Dendritic cell treated with granulocyte-macrophage colony-stimulating factor and Interleukin-4, amounts not matched to agents 40 ng/mL and 50 ng/mL, for 4 days (primary cell): Measurements from ENCODE around the gene L2HGDH.

Experiments used
- H3K27ac Mint-ChIP-seq: one replicate; pipeline ENCODE4 v1.8.0; 2022; ENCODE audit warnings: mild to moderate bottlenecking, mixed read lengths
- H3K27me3 Mint-ChIP-seq: one replicate; pipeline ENCODE4 v1.8.0; 2022; ENCODE audit warnings: mild to moderate bottlenecking, mixed read lengths
- H3K36me3 Mint-ChIP-seq: one replicate; pipeline ENCODE4 v1.8.0; 2022; ENCODE audit warnings: low read depth, mixed read lengths
- H3K4me1 Mint-ChIP-seq: one replicate; pipeline ENCODE4 v1.8.0; 2022; ENCODE audit warnings: low read depth, mixed read lengths
- H3K4me3 Mint-ChIP-seq: one replicate; pipeline ENCODE4 v1.8.0; 2022; ENCODE audit warnings: mild to moderate bottlenecking, moderate library complexity, mixed read lengths
- H3K9me3 Mint-ChIP-seq: one replicate; pipeline ENCODE4 v1.8.0; 2022; ENCODE audit warnings: mixed read lengths
- intact Hi-C: fragments of 100-400 bp; cut with micrococcal nuclease; formaldehyde crosslinking; loops from one replicate; pipeline ENCODE4 v1.15.0; 2022

L2HGDH gene

DNA sequence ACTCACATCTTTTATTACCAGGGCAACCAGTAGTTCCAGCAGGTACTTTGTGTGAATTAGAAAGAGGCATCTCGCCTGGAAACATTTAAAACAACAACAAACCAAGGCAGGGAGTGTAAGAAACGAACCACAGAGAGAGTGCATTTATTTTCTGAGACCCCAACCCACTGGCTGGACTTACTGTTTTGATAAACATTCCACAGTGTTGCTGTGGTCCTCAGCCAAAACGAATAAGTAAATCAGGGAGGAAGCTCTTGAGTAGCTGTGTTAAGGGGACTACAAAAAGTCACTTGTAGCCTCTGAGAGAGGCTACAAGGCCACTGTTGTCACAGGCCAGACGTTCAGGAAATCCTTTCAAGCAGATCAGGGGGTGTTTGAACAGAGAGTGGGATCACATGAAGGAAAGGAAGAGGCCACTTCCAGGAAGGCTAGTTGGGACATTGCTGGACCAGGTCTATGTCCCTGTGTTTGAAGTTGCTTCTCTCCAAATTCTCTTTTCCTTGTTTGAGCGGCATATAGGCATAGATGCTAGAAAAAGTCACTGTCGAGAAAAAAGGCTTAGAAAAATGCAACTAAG, 33.9 kb upstream of the L2HGDH start:
- Mint-ChIP-seq H3K27ac (no peak overlapping the region), H3K27me3 (peaks cover 2% of the 10 kb centered on the region), H3K9me3 (no peaks in the 10 kb centered on the region), H3K4me3 (no peak overlapping the region), H3K4me1 (peaks cover 19% of the 10 kb centered on the region), H3K36me3 (no peaks in the 10 kb centered on the region)
- intact Hi-C loops, result loop anchor here (10.0 kb wide), 1 partner anchor 49 kb away; the partner anchor contains the start of gene CDKL1

DNA sequence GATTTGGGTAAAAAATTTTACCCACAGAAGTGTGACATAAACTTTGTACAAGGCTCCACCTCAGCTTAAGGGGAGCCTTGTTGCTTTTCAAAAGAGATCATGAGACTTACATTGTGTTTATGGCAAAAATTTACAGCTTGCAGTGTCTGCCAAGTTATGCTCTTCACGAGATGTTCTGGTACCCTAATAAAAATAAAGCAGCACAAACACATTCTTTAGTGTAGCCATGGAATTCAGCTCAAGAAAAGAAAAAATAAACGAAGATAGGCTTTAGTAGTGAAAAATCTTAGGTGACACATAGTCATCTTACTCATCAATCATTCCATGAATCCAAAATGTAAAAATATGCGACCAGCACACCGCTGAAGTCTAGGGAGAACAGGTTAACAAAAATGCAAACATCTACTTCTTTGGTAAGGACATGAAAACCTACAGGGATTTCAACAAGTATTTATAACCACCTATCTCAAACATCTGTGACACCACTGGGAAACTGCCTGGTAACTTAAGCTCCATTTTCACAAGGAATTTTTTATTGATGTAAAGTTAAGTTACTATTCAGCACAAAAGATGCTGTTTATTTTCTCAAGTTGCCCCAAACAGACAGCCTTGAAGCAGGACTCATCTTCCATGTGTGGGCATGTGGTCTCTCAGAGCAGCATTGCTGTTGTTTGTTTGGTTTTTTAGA, 33.0 kb upstream of the L2HGDH start:
- Mint-ChIP-seq H3K27ac (no peak overlapping the region), H3K4me3 (no peak overlapping the region), H3K4me1 (peaks cover 16% of the 10 kb centered on the region), H3K27me3 (peaks cover 2% of the 10 kb centered on the region), H3K36me3 (no peaks in the 10 kb centered on the region), H3K9me3 (no peaks in the 10 kb centered on the region)
- intact Hi-C loops, result loop anchor here (10.0 kb wide), 1 partner anchor 50 kb away; the partner anchor contains the start of gene CDKL1

DNA sequence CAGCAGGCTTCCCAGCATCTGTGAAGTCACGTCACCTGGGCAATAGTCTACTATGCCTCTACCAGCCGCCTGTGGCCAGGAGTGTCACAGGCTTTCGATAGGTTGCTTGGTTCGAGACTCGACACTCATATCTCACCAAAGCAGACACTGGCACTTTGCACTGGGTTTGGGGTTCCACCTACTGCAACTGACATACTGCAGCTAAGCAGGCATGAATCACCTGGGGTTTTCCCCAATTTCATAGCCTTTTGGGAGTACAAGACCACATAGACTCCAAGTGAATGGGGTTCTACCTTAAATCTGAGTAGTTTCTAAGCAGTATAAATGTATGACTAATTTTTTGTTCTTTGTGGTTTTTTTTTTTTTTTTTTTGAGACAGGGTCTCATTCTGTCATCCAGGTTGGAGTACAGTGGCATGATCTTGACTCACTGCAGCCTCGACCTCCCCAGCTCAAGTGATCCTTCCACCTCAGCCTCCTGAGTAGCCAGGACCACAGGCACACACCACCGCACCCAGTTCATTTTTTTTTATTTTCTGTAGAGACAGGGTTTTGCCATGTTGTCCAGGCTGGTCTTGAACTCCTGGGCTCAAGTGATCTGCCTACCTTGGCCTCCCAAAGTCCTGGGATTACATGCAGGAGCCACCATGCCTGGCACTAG, 32.2 kb upstream of the L2HGDH start:
- Mint-ChIP-seq H3K27me3 (no peaks in the 10 kb centered on the region), H3K4me3 (no peak overlapping the region), H3K36me3 (no peaks in the 10 kb centered on the region), H3K27ac (no peak overlapping the region), H3K4me1 (peaks cover 16% of the 10 kb centered on the region), H3K9me3 (no peaks in the 10 kb centered on the region)
- intact Hi-C loops, result loop anchor here (10.0 kb wide), 1 partner anchor 51 kb away; the partner anchor contains the start of gene CDKL1

DNA sequence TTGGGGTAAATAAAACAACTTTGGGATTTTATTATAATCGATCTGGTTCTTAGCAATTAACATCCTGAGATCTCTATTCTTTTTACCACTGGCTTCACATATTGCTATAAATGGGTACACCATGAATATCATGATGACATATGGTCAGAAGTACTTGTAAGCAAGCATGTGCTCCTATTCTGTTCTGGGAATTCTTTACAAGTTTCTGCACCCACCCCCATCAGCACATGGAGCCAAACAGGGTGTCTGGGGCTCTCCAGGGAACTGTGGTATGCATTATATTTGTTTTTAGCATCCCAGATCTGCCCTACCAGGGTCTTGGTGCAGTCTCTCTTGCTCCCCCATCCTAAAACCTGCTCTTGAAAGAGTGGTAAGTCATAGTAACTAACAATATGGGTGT, 31.4 kb upstream of the L2HGDH start:
- no peaks in the 10 kb centered on the region for H3K36me3 Mint-ChIP-seq
- no peak overlapping the region for H3K4me3 Mint-ChIP-seq
- peaks cover 16% of the 10 kb centered on the region for H3K4me1 Mint-ChIP-seq
- intact Hi-C loops, result loop anchor here (10.0 kb wide), 1 partner anchor 51 kb away; the partner anchor contains the start of gene CDKL1
- no peaks in the 10 kb centered on the region for H3K9me3 Mint-ChIP-seq
- no peaks in the 10 kb centered on the region for H3K27me3 Mint-ChIP-seq
- H3K27ac Mint-ChIP-seq, result no peak overlapping the region

DNA sequence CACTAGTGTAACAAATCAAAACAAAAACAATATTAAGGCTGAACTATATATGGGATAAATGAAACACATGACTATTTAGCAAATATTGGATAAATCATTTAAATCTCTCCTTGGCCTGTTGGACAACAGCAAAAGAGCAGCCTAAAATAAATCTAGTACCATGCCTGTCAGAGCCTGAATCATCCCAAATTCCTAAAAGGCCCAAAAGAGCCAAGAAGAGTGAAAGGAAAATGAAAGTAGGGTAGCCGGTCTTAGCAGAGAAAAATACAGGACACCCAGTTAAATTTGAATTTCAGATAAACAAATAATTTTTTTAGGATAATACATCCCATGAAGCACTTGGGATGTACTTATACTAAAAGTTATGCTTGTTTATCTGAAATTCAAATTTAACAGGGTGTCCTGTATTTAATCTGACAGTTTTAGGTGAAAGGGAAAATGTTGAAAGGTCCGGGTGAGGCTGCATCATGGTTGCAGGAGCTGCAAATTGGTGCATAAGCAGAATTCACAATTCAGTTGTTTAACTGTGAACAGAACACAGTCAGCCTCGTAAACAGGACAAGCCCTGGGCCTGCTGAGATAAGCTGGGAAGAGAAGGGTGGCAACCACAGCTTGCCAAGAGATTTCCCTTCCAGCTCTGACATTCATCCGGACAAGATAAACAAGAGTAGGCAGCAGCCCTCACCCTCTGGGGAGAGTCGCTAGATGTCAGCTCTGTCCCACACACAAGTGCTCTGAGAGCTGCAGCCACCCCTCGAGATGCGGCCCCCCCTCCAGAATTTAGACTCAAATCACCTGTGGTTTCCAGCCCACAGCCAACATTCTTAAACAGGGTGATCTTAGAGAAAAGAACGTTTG, 30.4 kb upstream of the L2HGDH start:
- Mint-ChIP-seq H3K4me3 (no peak overlapping the region), H3K9me3 (no peaks in the 10 kb centered on the region), H3K36me3 (no peaks in the 10 kb centered on the region), H3K27me3 (no peaks in the 10 kb centered on the region), H3K4me1 (peaks cover 11% of the 10 kb centered on the region), H3K27ac (no peak overlapping the region)
- intact Hi-C loops, result loop anchor here (10.0 kb wide), 1 partner anchor 52 kb away; the partner anchor contains the start of gene CDKL1

DNA sequence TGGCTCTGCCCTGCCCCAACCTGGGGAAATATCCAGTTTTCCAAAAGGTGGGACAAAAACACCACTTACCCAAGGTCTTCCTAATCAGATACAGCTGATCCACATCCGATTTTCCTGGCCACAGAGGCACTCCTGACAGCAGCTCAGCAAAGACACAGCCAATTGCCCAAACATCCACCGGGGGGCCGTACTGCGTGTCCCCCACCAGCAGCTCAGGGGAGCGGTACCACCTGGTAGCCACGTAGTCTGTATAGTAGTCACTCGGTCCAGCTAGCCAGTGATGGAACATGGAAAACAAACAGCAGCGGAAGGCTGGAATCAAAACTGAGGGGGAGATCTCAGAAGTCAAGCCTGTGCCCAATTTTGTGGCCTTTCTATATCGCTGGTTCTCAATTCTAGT, 28.9 kb upstream of the L2HGDH start:
- intact Hi-C loops, result loop anchor here (10.0 kb wide), 1 partner anchor 54 kb away; the partner anchor contains the start of gene CDKL1
- no peaks in the 10 kb centered on the region for H3K9me3 Mint-ChIP-seq
- H3K27ac Mint-ChIP-seq, result no peak overlapping the region
- no peaks in the 10 kb centered on the region for H3K27me3 Mint-ChIP-seq
- H3K4me3 Mint-ChIP-seq, result no peak overlapping the region
- no peaks in the 10 kb centered on the region for H3K36me3 Mint-ChIP-seq
- peaks cover 12% of the 10 kb centered on the region for H3K4me1 Mint-ChIP-seq

DNA sequence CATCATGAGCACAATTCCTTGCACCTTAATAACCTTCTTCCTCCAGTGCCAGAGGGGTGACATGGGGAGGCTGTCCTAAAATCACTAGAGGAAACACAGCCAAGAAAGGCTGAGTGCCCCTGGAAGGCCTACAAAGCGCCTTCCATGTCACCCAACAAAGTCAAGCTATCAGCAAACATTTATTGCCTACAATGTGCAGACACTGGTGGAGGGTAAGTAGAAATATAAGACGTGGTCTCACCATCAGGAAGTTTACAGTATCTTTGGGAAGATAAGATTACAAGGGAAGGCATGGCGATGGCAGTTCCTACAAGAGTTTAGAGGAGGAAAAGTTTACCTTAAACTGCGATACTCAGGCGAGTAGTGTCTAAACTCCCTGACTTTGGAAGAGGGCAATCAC, 28.0 kb upstream of the L2HGDH start:
- intact Hi-C loops, result loop anchor here (10.0 kb wide), 1 partner anchor 55 kb away; the partner anchor contains the start of gene CDKL1
- Mint-ChIP-seq H3K9me3 (no peaks in the 10 kb centered on the region), H3K36me3 (no peaks in the 10 kb centered on the region), H3K27ac (no peak overlapping the region), H3K4me1 (peaks cover 20% of the 10 kb centered on the region), H3K27me3 (no peaks in the 10 kb centered on the region), H3K4me3 (no peak overlapping the region)

DNA sequence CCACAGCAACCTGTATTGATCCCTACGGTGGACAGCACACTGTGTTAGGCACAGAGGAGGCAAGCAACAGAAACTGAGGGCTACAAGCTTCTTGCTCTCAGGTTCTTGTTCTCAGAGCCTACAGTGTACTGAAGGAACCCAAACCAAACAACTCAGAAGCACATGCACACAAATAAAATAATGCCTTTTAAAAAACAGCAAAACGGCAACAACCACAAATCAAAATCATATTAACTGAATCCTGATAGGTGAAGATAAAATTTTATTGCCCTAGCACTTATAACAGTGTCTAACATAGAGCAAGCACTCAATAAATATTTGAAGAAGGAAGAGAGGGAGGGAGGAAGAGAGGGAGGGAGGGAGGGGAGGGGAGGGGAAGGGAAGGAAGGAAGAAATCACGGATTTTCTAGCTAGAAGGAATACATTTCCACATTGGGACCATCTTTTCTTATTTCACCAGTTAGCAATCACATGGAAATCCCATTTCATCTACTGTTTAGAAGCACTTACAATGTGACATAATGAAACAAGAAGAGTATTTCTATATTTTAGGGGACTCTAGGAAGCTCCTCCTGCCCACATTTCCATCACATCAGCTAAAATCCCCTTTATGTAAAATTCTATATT, 27.3 kb upstream of the L2HGDH start:
- Mint-ChIP-seq H3K9me3 (no peaks in the 10 kb centered on the region), H3K27me3 (no peaks in the 10 kb centered on the region), H3K4me3 (no peak overlapping the region), H3K4me1 (peaks cover 20% of the 10 kb centered on the region), H3K27ac (no peak overlapping the region), H3K36me3 (no peaks in the 10 kb centered on the region)
- intact Hi-C loops, result no loop called here

DNA sequence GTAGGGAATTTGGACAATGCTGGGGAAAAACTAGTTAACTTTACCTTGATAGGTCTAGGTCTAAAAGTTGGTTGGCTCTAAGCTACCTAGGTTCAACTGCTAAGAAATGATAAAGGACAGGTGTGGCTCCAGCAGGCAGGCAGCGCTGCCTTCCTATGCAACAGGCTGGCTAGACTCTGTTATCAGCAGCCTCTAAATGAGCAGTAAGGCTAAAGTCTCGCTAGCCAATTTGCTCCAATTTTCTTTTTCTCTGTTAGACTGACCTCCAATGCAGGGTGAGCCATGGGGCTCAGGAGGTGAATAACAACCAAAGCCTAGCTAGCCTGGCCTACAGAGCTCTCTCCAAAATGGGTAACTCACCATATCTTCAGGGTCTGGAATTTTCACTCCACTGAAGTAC, 26.6 kb upstream of the L2HGDH start:
- H3K4me3 Mint-ChIP-seq, result no peak overlapping the region

DNA sequence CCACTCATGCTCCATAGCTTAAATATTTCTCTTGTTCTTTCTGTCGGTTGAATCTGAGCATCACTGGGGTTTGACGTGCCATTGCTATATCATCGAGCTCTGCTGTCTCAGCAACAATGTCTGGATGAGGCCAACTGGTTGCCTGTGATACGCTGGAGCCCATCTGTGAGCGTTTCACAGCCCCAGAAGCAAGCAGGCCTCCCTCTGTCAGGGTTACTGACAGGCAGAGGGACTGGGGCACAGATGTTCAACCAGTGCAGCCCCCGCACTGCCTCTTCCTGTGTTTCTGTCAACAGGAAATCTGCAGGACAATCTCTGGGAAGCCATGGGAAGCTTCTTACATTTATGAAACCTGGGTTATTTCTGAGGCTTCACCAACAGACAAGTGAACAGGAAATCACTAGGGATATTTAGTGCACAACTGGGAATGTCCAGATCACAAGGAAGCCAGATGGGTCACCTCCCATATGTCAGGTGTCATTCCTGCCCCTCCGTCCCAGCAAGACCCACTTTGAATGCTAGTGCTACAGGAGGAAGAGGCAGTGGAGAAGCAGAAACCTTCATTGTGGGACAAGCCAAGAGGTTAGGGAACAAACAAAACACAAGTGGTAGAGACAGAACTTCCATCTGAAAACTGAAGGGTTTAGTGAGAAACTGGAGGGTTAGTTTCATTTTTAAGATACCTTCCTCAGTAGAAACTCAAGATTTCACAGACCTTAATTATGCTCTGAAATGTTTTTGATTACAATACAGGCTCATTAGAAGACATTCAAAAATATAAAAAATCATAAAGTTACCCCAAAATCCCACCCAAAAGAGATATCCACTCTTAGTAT, 24.2 kb upstream of the L2HGDH start:
- Mint-ChIP-seq H3K27me3 (no peaks in the 10 kb centered on the region), H3K9me3 (no peaks in the 10 kb centered on the region), H3K27ac (peak overlapping the region; percentile 17), H3K4me3 (peak overlapping the region; percentile 23), H3K4me1 (peaks cover 14% of the 10 kb centered on the region), H3K36me3 (peaks cover 9% of the 10 kb centered on the region)
- intact Hi-C loops, result no loop called here

More for the DNA sequence above, 26.6 kb upstream of the L2HGDH start:
- Mint-ChIP-seq H3K9me3 (no peaks in the 10 kb centered on the region), H3K4me1 (peaks cover 20% of the 10 kb centered on the region), H3K27me3 (no peaks in the 10 kb centered on the region), H3K27ac (no peak overlapping the region), H3K36me3 (no peaks in the 10 kb centered on the region)
- intact Hi-C loops, result no loop called here

DNA sequence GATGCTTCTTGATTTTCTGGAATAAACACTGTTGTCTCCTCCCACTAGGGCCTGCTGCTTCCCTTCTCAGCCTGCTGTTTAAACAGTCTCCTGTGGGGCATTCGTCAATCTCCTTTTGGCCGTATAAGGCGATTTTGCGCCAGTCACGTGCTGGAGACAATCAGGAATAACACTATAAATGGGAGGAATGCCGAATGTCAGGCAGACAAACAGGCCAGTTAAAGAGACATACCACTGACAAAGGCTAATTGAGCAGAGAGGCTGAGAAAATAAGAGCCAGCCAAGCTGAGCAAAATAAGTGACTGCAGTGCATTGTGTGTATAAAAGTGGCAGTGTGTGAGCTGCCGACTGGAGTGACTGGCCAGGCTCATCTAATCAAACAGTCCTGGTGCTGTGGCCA, 23.4 kb upstream of the L2HGDH start:
- Mint-ChIP-seq H3K36me3 (peaks cover 15% of the 10 kb centered on the region), H3K27ac (no peak overlapping the region), H3K9me3 (no peaks in the 10 kb centered on the region), H3K4me3 (no peak overlapping the region), H3K27me3 (no peaks in the 10 kb centered on the region), H3K4me1 (peaks cover 14% of the 10 kb centered on the region)
- intact Hi-C loops, result no loop called here

DNA sequence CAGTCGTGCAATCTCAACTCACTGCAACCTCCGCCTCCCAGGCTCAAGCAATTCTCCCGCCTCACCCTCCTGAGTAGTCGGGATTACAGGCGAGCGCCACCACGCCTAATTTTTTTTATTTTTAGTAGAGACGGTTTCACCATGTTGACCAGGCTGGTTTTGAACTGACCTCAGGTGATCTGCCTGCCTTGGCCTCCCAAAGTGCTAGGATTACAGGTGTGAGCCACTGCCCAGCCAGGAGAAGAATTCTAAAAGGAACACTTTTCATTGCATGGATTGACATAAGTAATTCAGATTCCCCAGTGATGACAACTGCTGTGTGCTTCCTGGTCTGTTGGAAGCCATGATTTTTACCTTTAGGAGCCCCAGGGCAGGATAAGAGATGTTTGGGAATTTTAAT, 22.2 kb upstream of the L2HGDH start:
- H3K4me3 Mint-ChIP-seq, result no peak overlapping the region
- intact Hi-C loops, result no loop called here
- H3K4me1 Mint-ChIP-seq, result peaks cover 14% of the 10 kb centered on the region
- peaks cover 22% of the 10 kb centered on the region for H3K36me3 Mint-ChIP-seq
- no peaks in the 10 kb centered on the region for H3K27me3 Mint-ChIP-seq
- H3K9me3 Mint-ChIP-seq, result no peaks in the 10 kb centered on the region
- H3K27ac Mint-ChIP-seq, result no peak overlapping the region
